ENCODE results near the gene RNF141.

DNA sequence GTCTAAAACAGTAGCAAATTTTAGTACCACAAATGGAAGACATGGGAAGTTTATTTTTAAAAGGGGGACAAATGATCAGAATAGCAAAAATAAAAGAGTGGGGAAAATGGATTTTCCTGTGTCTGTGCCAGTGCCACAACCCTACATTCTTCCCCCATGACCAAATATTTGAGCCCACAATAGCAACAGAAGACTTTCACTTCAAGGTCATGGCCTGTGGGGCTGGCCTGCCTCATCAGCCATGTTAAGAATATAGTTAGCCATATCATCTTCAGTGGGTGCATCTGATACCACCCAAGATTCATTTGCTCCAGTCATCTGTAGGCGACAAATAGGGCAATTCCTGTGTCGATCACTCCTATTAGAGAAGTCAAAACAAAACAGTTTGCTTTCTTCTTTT lies 26.3 kb downstream of the RNF141 start:
- TF ChIP-seq, protein P1, sequence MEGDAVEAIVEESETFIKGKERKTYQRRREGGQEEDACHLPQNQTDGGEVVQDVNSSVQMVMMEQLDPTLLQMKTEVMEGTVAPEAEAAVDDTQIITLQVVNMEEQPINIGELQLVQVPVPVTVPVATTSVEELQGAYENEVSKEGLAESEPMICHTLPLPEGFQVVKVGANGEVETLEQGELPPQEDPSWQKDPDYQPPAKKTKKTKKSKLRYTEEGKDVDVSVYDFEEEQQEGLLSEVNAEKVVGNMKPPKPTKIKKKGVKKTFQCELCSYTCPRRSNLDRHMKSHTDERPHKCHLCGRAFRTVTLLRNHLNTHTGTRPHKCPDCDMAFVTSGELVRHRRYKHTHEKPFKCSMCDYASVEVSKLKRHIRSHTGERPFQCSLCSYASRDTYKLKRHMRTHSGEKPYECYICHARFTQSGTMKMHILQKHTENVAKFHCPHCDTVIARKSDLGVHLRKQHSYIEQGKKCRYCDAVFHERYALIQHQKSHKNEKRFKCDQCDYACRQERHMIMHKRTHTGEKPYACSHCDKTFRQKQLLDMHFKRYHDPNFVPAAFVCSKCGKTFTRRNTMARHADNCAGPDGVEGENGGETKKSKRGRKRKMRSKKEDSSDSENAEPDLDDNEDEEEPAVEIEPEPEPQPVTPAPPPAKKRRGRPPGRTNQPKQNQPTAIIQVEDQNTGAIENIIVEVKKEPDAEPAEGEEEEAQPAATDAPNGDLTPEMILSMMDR (IDR thresholded peaks at IDR 0.05): no peak
- TF ChIP-seq POLR2A (IDR thresholded peaks at IDR 0.05): no peak

Data from upper lobe of left lung (tissue), 4 donors.